GM18498 (cell line): ENCODE results near the gene PLCH1.

Experiments
- ATAC-seq: cut with Tn5 transposase; IDR thresholded peaks from one replicate; pipeline ENCODE4 v1.9.1; 2021; ENCODE audit warnings: mild to moderate bottlenecking, moderate library complexity; ENCODE audit not compliant: unreplicated experiment

The PLCH1 gene

DNA sequence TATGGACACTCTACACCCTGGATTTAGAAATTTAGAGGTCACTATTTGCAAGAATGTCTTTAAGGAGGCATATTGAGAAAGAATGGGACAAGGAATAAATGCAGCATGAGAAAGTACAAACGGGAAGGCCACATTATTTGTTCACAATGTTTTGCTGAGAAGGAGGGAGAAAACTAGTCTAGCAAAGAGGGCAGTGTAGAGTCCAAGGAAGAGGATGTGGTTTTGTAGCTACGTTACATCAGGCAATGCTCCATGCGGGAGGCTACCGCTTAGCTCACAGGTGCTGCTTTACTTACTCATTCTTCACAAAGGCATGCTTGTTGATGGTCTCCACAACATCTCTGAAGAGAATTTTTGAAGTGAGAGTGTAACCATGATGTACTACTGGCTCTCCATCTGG, 191.1 kb downstream of the PLCH1 start:
- ATAC-seq = peak; percentile 34

DNA sequence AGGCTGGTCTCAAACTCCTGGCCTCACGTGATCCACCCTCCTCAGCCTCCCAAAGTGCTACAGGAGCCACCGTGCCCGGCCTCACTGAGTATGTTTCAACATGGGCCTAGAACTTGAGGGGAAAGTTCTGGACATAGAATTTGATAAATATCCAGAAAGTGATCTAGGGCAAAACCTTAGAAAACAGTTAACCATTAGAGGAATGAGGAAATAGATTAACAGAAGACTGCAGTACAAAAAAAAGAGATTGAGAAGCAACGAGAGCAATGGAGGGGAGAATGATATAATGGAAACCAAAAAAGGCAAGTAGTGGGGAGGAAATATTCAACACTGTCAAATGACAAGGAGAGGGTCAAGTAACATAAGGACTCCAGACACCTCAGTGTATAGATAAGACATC, 191.5 kb downstream of the PLCH1 start:
- no peak for ATAC-seq

DNA sequence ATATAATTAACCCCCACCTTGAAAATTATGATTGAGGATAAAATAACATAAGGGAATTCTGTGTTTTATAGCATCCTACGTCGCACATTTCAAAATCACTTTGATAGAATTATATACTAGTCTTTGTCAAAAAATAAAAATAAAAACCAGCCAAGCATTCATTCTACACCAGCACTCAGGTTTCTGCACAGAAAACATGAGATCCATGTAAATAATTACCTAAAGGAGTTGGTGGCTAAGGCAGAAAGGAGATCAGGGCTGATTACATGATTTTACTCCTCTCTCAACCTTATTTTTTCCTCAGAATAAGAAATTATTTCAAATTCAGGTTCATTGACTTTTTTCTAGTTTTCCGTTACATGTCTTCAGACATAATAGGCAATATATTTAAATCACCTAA, 194.5 kb downstream of the PLCH1 start:
- ATAC-seq = no peak

DNA sequence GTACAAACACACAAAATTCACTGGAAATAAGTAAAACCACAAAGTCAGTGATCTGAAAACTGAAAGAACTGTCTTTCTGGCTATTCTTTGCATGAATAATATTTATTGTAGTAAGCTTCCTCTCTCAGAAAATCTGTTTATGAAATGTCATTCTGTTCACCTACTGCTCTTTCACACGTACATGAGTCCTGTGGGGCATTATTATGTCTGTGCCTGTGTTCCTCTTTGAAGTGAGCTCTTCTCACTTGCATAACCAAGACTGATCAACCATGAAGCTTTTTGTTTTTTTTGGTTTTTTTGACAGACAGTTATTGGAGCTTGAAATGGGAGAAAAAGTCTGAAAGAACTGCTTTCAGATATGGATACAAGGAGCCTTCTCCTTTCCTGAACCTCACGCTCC, 195.8 kb downstream of the PLCH1 start:
- ATAC-seq = peak; percentile 94

DNA sequence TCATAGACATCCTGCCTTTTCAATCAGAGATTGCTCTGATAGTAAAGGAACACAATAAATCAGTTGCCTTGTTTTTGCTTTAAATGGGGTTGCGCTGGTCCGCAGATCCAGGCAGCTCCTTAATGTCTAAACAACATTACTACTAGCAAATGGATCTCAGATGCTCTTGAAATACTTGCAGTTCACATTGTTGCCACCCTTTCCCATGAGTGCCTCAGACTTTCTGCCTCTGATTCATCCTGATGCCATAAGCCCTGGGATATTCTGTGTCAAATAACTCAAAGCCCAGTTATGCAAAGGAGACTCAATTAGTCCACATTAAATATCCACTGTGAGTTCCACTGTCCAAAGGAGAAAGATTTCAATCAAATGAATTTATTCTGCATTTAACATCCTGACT, 196.7 kb downstream of the PLCH1 start:
- ATAC-seq = no peak

DNA sequence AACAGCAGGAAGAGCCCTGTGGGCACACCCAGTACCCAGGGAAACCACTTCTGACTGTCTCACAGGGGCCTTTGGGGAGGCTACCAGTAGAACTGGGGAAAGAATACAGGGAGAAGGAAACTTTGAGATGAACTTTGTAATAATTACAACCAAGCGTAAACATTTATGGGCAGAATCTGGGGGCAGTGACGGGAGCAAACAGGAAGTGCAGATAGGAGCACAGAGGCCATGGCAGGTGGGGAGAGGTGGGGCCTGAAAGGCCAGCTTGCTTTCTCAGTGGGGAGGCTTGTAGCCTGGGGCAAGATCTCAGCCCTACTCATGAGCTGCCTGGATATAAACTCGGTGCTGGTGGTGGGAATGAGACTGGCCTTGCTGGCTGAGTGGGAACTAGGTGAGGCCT, 209.8 kb downstream of the PLCH1 start:
- no peak for ATAC-seq

DNA sequence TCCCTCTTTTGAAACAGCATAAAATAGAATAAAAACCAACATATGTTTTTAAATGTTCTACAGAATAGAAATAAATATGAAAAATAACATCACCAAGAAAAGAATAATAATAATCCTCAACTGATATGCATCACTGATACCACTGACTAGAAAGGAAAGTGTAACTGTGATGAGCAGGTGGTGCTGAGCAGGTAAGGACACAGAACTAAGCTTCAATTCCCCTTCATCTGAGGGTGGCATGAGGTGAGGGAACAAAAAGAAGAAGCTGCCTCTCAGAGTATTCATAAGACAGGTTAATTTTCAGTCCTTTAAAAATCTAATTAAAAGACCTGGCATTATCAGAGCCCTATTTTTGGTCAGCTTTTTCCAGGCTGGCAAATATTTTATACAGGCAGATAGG, 216.3 kb downstream of the PLCH1 start:
- no peak for ATAC-seq

DNA sequence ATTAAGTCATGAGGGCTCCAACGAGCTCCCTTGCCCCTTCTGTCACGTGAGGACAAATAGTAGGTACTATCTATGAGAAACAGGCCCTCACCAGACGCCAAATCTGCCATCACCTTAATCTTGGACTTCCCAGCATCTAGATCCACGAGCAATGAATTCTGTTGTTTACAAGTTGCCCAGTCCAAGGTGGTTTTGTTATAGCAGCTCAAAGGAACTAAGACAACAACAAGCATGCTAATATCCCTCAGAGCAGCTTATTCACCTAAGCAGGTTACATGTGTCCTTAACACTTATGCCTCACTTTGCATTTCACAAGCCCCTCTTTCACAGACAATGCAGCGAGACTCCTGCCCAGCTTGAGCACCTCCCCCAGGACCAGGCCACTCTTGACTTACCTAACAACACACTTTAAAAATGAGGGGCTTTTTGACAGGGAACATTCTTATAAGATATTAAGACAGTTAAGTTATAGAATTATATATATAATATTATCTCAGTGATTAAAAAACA, 219.5 kb downstream of the PLCH1 start:
- no peak for ATAC-seq

DNA sequence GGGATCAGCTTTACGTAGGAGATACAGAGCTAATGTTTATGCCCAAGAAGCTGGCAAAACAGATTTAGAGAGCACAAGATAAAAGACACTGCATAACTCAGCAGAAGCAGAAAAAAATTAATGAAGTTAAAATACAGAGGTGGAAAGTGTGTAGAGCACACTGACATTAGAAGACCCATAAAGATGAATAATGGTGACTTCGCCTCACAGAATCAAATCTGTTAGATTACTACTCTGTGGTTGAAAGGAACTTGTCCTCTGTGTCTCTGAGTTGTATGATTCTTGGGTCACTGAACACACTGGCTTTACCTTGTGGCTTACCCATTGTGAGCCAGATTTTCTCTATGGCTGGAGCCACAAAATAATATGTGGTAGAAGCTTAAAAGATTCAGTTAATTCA, 224.4 kb downstream of the PLCH1 start:
- ATAC-seq = no peak

DNA sequence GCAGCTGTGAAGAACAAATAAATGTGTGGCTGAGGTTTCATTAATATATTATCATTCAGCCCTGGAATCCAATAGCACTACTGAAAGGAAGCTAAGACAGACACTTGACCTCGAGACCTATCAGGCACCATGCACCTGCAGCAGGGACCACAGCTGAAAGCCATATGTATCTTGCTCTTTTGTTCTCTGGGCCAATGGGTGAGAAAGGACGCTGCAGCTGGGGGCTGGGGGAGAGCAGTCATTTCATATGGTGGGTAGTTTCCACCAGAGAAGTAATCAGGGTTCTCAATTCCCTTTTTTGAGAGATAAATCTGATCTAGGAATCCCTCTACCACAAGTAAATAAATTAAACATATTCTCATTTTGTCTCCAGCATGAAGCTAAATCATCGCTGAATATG, 225.8 kb downstream of the PLCH1 start:
- peak; percentile 61 for ATAC-seq

DNA sequence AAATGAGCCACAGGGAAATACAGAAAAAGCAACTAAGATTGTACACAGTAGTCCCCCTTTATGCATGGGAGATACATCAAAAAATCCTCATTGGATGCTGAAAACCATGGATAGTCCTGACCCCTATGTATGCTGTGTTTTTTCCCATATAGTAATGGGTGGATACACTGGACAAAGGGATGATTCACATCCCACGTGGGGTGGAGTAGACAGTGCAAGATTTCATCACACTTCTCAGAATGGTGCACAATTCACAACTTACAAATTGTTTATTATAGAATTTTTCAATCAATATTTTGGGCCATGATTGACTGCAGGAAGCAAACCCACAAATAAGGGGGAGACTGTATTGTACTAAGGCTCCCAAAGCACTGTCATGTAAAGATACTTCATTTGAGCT, 227.0 kb downstream of the PLCH1 start:
- ATAC-seq = no peak

DNA sequence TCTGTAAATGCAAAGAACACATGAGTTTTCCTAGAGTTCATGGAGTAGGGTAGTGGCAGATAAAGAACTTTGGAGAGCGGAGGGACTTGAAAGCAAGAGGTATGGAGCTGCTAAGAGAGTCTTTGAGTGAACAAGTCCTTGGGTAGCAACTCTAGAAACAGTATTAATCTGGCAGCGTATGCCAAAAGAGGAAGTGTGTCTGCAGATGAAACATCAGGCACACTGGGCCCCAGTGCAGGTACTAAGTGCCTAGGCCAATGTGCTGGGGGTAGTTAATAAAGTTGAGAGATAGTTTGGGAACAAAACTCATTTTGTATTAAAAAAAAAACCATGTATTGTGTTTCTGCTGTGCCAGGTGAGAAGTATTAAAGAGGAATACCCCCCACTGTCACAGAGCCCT, 228.4 kb downstream of the PLCH1 start:
- no peak for ATAC-seq

DNA sequence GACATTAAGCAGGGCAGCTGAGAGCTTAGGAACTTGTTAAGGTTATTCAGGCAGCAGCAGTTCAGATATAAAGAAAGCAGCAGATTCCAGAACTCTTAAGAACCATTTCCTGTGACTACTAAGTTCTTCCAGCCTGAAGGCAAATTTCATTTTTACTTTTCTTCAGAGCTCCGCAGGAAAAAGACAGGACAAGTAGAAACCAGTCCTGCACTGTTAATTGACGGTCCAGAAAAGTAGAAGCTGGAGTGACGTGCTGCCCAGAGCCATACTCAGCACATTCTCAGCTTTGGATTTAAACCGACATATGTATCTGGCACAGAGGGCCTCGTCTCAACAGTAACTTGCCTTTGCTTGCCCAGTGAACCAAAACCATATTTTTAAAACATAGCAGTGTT, 232.0 kb downstream of the PLCH1 start:
- no peak for ATAC-seq

DNA sequence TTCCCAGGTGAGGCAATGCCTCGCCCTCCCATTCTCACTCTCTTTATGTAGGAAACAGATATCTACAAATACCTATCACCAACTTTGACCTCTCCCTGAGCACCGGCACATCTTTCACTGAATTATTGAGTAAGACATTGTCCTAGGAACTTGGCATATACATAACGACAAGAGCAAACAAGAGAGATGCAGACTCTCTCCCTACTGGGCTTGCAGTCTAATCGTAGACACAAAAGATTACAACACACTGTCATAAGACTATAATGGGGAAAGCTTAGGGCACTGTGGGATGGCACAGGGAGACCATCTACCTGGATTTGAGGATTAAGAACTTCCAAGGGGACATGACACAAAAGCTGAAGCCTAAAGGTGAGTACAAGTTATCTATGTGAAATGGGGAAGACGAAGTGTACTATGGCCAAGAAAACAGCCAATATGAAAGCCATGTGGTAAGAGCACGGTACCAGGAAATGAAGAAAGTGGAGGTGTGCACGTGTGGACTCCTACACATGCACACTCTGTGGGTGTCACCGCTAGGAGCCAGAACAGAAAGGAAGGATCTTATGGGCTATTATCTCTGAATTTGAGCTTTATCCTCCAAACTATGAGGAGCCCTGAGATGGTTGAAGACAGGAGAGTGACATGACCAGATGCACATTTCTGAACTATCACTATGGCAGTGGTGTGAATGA, 232.6 kb downstream of the PLCH1 start:
- ATAC-seq = no peak

DNA sequence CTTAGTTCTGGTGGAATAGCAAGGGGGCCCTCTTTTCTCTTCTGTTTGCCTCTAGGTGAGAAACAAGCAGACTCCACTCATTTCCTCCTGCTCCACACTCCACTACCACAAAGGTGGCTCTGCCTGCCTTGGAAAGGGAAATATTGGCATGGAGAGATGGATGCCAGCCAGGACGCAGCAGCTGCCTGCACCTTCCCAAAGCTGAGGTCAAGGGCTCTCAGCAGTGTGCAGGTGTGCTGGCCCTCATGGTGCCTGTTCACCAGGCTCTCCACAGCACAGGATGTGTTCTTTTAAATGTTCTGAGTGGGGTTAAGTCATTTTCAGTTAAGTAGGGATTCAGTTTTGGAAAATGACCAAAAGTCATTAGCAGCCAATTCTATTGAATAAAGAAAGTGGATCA, 240.2 kb downstream of the PLCH1 start:
- no peak for ATAC-seq

DNA sequence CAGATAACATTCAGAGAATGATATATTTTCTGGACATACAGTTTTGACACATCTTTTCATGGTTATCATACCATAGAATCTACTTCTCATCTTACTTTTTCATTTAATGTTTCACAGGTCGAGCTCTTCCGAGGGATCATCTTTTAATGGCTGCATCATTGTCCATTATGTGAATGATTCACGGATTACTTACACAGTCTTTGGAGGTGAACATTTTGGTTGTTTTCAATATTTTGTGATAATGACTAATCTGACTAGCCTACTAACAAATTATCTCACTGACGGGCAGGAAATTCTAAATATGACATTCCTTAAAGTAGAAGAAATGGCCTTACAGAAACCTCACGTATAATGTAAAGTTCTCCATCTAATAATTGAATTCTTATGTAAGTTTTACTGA, 242.2 kb downstream of the PLCH1 start:
- ATAC-seq = no peak

DNA sequence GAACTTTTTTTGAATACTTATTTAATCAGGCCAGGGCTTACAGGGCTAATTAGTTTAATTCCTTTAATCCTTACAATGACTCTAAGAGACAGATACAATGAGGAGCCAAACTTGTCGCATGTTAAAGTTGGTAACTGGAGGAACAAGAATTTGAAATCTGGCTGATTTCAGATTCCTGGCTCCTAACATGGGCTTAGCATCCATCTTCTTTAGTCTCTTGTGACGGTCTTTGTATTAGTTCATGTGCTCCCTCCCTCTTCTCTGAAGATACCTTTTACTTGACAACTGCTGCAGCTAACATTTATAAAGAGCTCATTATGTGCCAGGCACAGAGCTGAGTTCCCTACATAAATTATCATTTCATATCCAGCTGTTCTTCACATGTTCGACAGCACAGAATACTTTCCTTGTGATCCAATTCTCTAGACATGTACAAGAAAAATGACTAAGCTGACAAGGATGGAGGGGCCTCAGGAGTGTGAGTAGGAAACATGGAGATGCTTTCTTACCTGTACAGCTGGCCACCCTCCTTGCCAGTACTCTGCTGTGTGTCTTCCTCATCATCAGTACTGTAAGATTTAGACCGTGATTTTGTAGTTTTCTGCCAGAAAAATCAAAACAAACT, 244.6 kb downstream of the PLCH1 start:
- no peak for ATAC-seq

DNA sequence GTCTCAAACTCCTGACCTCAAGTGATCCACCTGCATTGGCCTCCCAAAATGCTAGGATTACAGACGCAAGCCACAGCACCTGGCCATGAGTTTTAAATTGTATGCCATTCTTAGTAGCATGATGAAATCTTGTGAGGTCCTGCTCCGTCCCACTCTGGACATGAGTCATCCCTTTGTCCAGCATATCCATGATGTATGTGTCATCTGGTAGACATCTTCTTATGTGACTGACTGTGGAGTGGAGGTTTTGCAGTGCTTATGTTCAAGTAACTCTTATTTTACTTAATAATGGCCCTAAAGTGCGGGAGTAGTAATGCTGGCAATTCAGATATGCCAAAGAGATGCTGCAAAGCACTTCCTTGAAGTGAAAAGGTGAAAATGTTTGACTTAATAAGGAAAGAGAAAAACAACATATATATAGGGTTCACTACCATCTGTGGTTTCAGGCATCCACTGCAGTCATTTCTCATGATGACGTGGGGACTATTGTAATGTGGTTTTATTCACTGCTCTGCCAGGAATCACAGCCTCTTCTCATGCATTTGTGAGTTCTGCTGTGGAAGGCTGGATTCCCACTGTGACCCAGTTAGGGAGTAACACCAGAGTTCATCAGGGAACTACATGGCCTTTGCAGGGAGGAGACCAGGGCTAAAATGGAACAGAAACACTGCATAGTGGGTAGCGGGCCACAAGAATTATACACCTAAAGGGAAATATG, 246.8 kb downstream of the PLCH1 start:
- no peak for ATAC-seq

DNA sequence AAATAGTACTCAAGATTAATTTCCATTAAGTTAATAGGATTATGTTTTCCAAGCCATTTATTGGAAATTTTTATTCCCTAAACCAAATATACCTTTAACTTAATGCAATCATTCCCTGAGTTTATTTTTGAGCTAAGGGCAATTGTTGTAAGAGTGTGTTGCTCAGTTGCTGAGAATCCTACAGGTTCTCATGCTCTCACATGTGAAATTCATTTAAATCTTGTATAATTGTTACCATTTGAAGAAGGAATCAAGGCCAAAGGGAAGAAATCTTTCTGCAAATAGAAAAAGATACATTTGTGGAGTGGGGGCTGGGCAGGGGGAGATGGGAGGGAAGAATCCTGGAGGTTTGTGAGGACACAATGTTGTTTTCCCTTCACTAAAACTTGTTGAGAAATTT, 248.7 kb downstream of the PLCH1 start:
- no peak for ATAC-seq

DNA sequence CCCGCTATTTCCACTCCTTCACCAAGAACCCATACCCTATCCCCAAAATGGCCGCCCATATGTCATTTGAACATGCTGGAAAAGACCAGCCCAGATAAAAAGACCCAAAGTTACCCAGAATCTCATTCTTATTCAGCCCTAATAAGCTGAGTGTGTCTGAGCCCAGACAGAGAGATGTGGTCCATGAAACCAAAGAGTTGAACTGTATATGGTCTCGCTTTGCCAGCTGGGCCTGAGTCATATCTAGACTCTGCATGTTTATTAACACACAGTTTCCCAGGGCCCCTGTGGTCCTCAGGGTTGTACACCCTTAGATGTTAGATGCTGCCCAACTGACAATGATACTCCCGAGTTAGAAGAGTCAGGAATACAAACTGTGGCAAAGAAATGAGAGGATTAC, 249.5 kb downstream of the PLCH1 start:
- peak; percentile 79 for ATAC-seq

DNA sequence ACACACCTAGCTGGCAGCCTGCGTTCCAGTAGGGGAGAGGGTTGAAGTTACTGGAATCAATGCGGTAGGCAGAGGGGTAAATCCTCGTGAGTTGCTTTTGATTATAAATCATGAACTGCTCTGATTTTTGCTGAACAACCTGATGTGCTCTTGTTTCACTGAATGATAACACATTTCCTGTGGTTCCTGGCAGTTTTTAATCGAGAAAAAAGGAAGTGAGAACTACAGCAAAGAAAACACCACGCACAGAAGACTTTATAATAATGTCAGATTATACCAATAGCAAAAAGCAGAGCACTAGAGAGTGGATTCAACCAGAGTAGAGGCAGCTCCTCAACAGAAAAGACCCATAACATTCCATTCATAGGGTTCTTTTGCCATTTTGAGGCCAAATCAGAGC, 250.5 kb downstream of the PLCH1 start:
- ATAC-seq = peak; percentile 60

DNA sequence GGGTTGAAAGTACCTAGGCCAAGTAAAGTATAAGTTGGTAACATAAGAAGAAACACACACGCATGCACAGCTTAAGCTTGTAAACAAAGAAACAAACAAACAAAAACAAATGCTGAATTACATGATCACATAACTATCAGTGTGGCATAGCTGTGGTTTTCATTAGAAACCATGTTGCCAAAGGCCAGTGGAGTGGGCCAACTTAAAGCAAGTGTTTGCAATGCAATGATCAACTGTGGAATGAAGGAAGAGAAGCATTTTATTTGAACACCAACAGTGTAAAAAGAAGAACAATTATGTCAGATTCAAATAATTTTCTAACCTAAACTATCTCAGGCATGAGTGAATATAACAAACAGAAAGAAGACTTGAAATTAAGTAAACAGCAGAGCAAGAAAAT, 252.0 kb downstream of the PLCH1 start:
- ATAC-seq = no peak
